HEK293 (cell line): Measurements from ENCODE around the gene SEMA4D.

Source experiments
- HOXC10 ChIP-seq: sonication (generic); formaldehyde crosslinking; IDR thresholded peaks from 2 replicates; pipeline ENCODE4 v1.8.1; 2023; ENCODE audit warnings: mild to moderate bottlenecking, missing genetic modification reagents
- PRDM1 ChIP-seq: fragments of 450-650 bp; formaldehyde crosslinking; IDR thresholded peaks from 2 replicates; pipeline ENCODE4; 2016; ENCODE audit warnings: missing biosample characterization, missing genetic modification characterization
- REPIN1 ChIP-seq: fragments of 450-650 bp; formaldehyde crosslinking; IDR thresholded peaks from 2 replicates; pipeline ENCODE4 v1.5.1; 2017; ENCODE audit warnings: missing biosample characterization, missing genetic modification characterization, low read depth
- SP3 ChIP-seq: fragments of 450-650 bp; formaldehyde crosslinking; IDR thresholded peaks from 2 replicates; pipeline ENCODE4 v1.5.1; 2016; ENCODE audit warnings: missing biosample characterization, missing genetic modification characterization
- SP7 ChIP-seq: fragments of 450-650 bp; formaldehyde crosslinking; IDR thresholded peaks from 2 replicates; pipeline ENCODE4 v1.5.1; 2016; ENCODE audit warnings: missing biosample characterization, missing genetic modification characterization
- ZBTB7A ChIP-seq: fragments of 450-650 bp; formaldehyde crosslinking; IDR thresholded peaks from 2 replicates; pipeline ENCODE4 v1.5.1; 2016; ENCODE audit warnings: low read depth, missing biosample characterization, missing genetic modification characterization
- ZNF221 ChIP-seq: fragments of 450-650 bp; formaldehyde crosslinking; IDR thresholded peaks from 2 replicates; pipeline ENCODE4 v1.5.1; 2017; ENCODE audit warnings: missing biosample characterization, missing genetic modification characterization, borderline replicate concordance
- ZNF391 ChIP-seq: fragments of 450-650 bp; formaldehyde crosslinking; IDR thresholded peaks from 2 replicates; pipeline ENCODE4 v1.5.1; 2016; ENCODE audit warnings: low read depth, missing biosample characterization, missing genetic modification characterization, borderline replicate concordance
- ZNF426 ChIP-seq: fragments of 450-650 bp; formaldehyde crosslinking; IDR thresholded peaks from 2 replicates; pipeline ENCODE4 v1.5.1; 2017; ENCODE audit warnings: missing biosample characterization, missing genetic modification characterization, mild to moderate bottlenecking, inconsistent platforms, moderate library complexity
- ZNF433 ChIP-seq: fragments of 450-650 bp; formaldehyde crosslinking; IDR thresholded peaks from 2 replicates; pipeline ENCODE4 v1.5.1; 2016; ENCODE audit warnings: missing biosample characterization, missing genetic modification characterization, low read depth
- ZNF514 ChIP-seq: fragments of 450-650 bp; formaldehyde crosslinking; IDR thresholded peaks from 2 replicates; pipeline ENCODE4 v1.5.1; 2016; ENCODE audit warnings: missing biosample characterization, missing genetic modification characterization
- ZNF521 ChIP-seq: fragments of 450-650 bp; formaldehyde crosslinking; IDR thresholded peaks from 2 replicates; pipeline ENCODE4 v1.5.1; 2017; ENCODE audit warnings: missing biosample characterization, mild to moderate bottlenecking, missing genetic modification characterization
- ZNF654 ChIP-seq: fragments of 450-650 bp; formaldehyde crosslinking; IDR thresholded peaks from 2 replicates; pipeline ENCODE4 v1.5.1; 2016; ENCODE audit warnings: low read depth, missing biosample characterization, missing genetic modification characterization
- ZNF76 ChIP-seq: fragments of 450-650 bp; formaldehyde crosslinking; IDR thresholded peaks from 2 replicates; pipeline ENCODE4; 2016; ENCODE audit warnings: low read depth, missing biosample characterization, missing genetic modification characterization, borderline replicate concordance
- ZNF768 ChIP-seq: fragments of 450-650 bp; formaldehyde crosslinking; IDR thresholded peaks from 2 replicates; pipeline ENCODE4 v1.5.1; 2018; ENCODE audit warnings: missing biosample characterization, mild to moderate bottlenecking, missing genetic modification characterization
- ZNF776 ChIP-seq: fragments of 450-650 bp; formaldehyde crosslinking; IDR thresholded peaks from 2 replicates; pipeline ENCODE4 v1.5.0; 2017; ENCODE audit warnings: missing biosample characterization, missing genetic modification characterization, borderline replicate concordance
- ZNF791 ChIP-seq: fragments of 450-650 bp; formaldehyde crosslinking; IDR thresholded peaks from 2 replicates; pipeline ENCODE4 v1.5.1; 2016; ENCODE audit warnings: missing biosample characterization, missing genetic modification characterization
- TF ChIP-seq, protein P1 (sequence below): fragments of 450-650 bp; formaldehyde crosslinking; IDR thresholded peaks from 2 replicates; pipeline ENCODE4 v1.5.1; 2016; ENCODE audit warnings: missing biosample characterization, missing genetic modification characterization, borderline replicate concordance
- TF ChIP-seq, protein P2 (sequence below): fragments of 450-650 bp; formaldehyde crosslinking; IDR thresholded peaks from 2 replicates; pipeline ENCODE4 v1.5.1; 2016; ENCODE audit warnings: missing biosample characterization, missing genetic modification characterization
- TF ChIP-seq, protein P3 (sequence below): fragments of 450-650 bp; IDR thresholded peaks from 2 replicates; pipeline ENCODE4 v1.5.1; 2018; ENCODE audit warnings: missing biosample characterization, mild to moderate bottlenecking, missing genetic modification characterization
- TF ChIP-seq, protein P4 (sequence below): fragments of 450-650 bp; formaldehyde crosslinking; IDR thresholded peaks from 2 replicates; pipeline ENCODE4 v1.5.1; 2016; ENCODE audit warnings: missing biosample characterization, missing genetic modification characterization, low read depth
- TF ChIP-seq, protein P5 (sequence below): fragments of 450-650 bp; formaldehyde crosslinking; IDR thresholded peaks from 2 replicates; pipeline ENCODE4 v1.5.0; 2017; ENCODE audit warnings: missing biosample characterization, missing genetic modification characterization, borderline replicate concordance
- TF ChIP-seq, protein P6 (sequence below): fragments of 450-650 bp; formaldehyde crosslinking; IDR thresholded peaks from 2 replicates; pipeline ENCODE4 v1.5.1; 2016; ENCODE audit warnings: missing biosample characterization, missing genetic modification characterization, borderline replicate concordance
- TF ChIP-seq, protein P7 (sequence below): fragments of 450-650 bp; formaldehyde crosslinking; IDR thresholded peaks from 2 replicates; pipeline ENCODE4 v1.5.1; 2016; ENCODE audit warnings: missing biosample characterization, missing genetic modification characterization

The SEMA4D gene

DNA sequence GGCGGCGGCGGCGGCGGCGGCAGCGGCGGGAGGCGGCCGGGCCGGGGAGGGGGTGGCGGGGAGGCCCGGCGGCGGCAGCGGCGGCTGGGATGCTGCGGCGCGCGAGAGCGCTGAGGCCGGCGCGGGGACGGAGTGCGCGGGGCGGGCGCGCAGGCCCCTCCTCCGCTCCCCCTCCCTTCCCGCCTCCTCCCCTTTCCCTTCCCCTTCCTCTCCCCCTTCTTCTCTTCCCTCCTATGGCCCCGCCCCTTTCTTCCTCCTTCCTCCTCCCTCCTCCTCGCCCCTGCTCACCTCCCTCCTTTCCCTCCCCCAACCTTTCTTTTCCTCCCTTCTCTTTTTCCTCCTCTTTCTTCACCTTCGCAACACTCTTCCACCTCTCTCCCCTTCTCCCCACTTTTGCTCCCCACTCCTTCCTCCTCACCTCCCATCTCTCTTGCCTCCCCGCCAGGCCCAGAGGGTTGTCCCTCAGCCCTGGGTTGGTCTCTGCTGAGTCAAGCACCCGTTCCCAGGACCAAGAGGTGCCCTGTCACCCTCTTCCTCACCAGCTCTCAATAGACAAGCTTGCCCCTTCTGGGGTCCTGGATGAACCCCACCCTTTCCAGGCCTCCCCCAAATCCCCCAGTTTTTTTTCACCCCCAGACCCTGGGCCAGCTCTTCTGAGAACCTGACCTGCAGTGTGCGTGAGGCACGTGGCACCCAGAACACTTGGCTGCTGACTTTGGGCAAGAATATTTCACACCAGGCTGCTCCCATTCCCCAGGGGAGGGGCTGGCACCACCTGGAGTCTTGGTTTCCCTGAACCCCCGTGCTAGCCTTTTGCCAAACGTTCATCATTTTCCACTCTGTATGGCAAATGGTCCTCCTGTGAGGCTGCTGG is at the start of gene SEMA4D (continued):
- TF ChIP-seq, protein P1, sequence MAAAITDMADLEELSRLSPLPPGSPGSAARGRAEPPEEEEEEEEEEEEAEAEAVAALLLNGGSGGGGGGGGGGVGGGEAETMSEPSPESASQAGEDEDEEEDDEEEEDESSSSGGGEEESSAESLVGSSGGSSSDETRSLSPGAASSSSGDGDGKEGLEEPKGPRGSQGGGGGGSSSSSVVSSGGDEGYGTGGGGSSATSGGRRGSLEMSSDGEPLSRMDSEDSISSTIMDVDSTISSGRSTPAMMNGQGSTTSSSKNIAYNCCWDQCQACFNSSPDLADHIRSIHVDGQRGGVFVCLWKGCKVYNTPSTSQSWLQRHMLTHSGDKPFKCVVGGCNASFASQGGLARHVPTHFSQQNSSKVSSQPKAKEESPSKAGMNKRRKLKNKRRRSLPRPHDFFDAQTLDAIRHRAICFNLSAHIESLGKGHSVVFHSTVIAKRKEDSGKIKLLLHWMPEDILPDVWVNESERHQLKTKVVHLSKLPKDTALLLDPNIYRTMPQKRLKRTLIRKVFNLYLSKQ (tag by site-specific recombination): no peak
- TF ChIP-seq REPIN1 (tag by site-specific recombination): no peak
- no peak for TF ChIP-seq SP7 (tag by site-specific recombination)
- TF ChIP-seq PRDM1 (tag by site-specific recombination): peak; percentile 95
- TF ChIP-seq, protein P2, sequence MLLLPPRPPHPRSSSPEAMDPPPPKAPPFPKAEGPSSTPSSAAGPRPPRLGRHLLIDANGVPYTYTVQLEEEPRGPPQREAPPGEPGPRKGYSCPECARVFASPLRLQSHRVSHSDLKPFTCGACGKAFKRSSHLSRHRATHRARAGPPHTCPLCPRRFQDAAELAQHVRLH (tag by site-specific recombination): no peak
- TF ChIP-seq ZNF221 (tag by site-specific recombination): no peak
- TF ChIP-seq, protein P3, sequence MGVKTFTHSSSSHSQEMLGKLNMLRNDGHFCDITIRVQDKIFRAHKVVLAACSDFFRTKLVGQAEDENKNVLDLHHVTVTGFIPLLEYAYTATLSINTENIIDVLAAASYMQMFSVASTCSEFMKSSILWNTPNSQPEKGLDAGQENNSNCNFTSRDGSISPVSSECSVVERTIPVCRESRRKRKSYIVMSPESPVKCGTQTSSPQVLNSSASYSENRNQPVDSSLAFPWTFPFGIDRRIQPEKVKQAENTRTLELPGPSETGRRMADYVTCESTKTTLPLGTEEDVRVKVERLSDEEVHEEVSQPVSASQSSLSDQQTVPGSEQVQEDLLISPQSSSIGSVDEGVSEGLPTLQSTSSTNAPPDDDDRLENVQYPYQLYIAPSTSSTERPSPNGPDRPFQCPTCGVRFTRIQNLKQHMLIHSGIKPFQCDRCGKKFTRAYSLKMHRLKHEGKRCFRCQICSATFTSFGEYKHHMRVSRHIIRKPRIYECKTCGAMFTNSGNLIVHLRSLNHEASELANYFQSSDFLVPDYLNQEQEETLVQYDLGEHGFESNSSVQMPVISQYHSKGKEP (tag by site-specific recombination): no peak
- no peak for TF ChIP-seq ZNF76
- TF ChIP-seq ZBTB7A (tag by site-specific recombination): no peak
- TF ChIP-seq ZNF426 (tag by site-specific recombination): no peak
- no peak for TF ChIP-seq ZNF654 (tag by site-specific recombination)
- no peak for TF ChIP-seq ZNF433 (tag by site-specific recombination)
- no peak for TF ChIP-seq ZNF521 (tag by site-specific recombination)
- TF ChIP-seq ZNF768: no peak
- TF ChIP-seq ZNF791 (tag by site-specific recombination): no peak
- TF ChIP-seq HOXC10 (CRISPR knock-in tag): no peak
- TF ChIP-seq, protein P4, sequence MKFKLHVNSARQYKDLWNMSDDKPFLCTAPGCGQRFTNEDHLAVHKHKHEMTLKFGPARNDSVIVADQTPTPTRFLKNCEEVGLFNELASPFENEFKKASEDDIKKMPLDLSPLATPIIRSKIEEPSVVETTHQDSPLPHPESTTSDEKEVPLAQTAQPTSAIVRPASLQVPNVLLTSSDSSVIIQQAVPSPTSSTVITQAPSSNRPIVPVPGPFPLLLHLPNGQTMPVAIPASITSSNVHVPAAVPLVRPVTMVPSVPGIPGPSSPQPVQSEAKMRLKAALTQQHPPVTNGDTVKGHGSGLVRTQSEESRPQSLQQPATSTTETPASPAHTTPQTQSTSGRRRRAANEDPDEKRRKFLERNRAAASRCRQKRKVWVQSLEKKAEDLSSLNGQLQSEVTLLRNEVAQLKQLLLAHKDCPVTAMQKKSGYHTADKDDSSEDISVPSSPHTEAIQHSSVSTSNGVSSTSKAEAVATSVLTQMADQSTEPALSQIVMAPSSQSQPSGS (tag by site-specific recombination): no peak
- peak; percentile 23; the same call in 1 of the 2 replicates for TF ChIP-seq ZNF391 (tag by site-specific recombination)
- TF ChIP-seq ZNF514 (tag by site-specific recombination): no peak
- TF ChIP-seq, protein P5, sequence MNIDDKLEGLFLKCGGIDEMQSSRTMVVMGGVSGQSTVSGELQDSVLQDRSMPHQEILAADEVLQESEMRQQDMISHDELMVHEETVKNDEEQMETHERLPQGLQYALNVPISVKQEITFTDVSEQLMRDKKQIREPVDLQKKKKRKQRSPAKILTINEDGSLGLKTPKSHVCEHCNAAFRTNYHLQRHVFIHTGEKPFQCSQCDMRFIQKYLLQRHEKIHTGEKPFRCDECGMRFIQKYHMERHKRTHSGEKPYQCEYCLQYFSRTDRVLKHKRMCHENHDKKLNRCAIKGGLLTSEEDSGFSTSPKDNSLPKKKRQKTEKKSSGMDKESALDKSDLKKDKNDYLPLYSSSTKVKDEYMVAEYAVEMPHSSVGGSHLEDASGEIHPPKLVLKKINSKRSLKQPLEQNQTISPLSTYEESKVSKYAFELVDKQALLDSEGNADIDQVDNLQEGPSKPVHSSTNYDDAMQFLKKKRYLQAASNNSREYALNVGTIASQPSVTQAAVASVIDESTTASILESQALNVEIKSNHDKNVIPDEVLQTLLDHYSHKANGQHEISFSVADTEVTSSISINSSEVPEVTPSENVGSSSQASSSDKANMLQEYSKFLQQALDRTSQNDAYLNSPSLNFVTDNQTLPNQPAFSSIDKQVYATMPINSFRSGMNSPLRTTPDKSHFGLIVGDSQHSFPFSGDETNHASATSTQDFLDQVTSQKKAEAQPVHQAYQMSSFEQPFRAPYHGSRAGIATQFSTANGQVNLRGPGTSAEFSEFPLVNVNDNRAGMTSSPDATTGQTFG: no peak
- TF ChIP-seq, protein P6, sequence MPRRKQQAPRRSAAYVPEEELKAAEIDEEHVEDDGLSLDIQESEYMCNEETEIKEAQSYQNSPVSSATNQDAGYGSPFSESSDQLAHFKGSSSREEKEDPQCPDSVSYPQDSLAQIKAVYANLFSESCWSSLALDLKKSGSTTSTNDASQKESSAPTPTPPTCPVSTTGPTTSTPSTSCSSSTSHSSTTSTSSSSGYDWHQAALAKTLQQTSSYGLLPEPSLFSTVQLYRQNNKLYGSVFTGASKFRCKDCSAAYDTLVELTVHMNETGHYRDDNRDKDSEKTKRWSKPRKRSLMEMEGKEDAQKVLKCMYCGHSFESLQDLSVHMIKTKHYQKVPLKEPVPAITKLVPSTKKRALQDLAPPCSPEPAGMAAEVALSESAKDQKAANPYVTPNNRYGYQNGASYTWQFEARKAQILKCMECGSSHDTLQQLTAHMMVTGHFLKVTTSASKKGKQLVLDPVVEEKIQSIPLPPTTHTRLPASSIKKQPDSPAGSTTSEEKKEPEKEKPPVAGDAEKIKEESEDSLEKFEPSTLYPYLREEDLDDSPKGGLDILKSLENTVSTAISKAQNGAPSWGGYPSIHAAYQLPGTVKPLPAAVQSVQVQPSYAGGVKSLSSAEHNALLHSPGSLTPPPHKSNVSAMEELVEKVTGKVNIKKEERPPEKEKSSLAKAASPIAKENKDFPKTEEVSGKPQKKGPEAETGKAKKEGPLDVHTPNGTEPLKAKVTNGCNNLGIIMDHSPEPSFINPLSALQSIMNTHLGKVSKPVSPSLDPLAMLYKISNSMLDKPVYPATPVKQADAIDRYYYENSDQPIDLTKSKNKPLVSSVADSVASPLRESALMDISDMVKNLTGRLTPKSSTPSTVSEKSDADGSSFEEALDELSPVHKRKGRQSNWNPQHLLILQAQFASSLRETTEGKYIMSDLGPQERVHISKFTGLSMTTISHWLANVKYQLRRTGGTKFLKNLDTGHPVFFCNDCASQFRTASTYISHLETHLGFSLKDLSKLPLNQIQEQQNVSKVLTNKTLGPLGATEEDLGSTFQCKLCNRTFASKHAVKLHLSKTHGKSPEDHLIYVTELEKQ (tag by site-specific recombination): no peak
- peak; percentile 88 for TF ChIP-seq SP3 (tag by site-specific recombination)
- TF ChIP-seq, protein P7, sequence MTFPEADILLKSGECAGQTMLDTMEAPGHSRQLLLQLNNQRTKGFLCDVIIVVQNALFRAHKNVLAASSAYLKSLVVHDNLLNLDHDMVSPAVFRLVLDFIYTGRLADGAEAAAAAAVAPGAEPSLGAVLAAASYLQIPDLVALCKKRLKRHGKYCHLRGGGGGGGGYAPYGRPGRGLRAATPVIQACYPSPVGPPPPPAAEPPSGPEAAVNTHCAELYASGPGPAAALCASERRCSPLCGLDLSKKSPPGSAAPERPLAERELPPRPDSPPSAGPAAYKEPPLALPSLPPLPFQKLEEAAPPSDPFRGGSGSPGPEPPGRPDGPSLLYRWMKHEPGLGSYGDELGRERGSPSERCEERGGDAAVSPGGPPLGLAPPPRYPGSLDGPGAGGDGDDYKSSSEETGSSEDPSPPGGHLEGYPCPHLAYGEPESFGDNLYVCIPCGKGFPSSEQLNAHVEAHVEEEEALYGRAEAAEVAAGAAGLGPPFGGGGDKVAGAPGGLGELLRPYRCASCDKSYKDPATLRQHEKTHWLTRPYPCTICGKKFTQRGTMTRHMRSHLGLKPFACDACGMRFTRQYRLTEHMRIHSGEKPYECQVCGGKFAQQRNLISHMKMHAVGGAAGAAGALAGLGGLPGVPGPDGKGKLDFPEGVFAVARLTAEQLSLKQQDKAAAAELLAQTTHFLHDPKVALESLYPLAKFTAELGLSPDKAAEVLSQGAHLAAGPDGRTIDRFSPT: no peak
- TF ChIP-seq ZNF776 (tag by site-specific recombination): no peak
